Activated CD4-positive, alpha-beta T cell treated with anti-CD3 and anti-CD28 coated beads, Interleukin-2, amount 50 U/mL, for 24 hours (primary cell): ENCODE measurements around the gene ADAMTSL4.

Source experiments
- DNase-seq, 2 donors: peaks; one replicate each; pipeline ENCODE4 v3.0.0-alpha.2; 2020; ENCODE audit warnings: low read depth in 1 of 2, low spot score in 1 of 2

Gene ADAMTSL4

GRCh38 chr1:150534002-150534401 is 15.2 kb upstream of the ADAMTSL4 start:
- DNase-seq, result no peak

GRCh38 chr1:150535511-150536287 is 13.5 kb upstream of the ADAMTSL4 start:
- no peak for DNase-seq

DNA sequence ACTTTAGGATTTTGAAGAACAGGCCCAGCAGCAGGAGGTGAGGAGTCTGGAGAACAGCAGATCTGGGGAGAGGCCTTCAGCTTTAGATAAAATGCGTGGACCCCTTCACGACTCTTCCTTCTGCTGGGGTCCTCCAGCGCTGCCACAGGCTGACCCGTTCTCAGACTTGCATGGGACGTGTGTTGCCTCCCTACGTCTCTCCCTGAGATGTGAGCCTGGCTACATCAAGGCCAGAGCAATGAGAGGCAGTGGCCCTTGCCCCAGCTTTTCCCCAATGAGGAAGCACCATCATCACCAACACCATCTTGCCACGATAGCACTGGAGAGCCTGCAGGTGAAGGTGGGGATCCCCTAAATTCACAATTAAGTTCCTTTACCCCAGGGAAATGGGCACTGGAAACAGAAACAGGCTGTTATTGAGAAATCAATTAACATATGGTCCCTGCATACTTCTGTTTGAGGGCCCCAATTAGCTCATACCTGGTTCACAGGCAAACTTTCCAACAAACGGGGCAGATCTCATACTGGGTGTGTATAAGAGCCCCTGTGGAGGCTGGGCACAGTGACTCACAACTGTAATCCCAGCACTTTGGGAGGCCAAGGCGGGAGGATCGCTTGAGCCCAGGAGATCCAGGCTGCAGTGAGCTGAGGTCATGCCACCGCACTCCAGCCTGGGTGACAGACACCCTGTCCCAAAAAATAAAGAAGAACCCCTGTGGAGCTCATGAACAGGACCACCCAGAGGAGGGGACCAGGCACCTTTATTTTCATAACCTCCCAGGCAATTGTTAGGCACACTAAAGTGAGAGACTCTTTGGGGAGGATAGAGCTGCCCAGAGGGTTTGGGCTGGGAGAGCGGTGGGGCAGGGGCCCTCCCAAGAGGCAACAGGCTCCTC is 12.1 kb upstream of the ADAMTSL4 start:
- DNase-seq, result no peak

GRCh38 chr1:150537732-150538684 is 11.2 kb upstream of the ADAMTSL4 start:
- DNase-seq, result no peak

DNA sequence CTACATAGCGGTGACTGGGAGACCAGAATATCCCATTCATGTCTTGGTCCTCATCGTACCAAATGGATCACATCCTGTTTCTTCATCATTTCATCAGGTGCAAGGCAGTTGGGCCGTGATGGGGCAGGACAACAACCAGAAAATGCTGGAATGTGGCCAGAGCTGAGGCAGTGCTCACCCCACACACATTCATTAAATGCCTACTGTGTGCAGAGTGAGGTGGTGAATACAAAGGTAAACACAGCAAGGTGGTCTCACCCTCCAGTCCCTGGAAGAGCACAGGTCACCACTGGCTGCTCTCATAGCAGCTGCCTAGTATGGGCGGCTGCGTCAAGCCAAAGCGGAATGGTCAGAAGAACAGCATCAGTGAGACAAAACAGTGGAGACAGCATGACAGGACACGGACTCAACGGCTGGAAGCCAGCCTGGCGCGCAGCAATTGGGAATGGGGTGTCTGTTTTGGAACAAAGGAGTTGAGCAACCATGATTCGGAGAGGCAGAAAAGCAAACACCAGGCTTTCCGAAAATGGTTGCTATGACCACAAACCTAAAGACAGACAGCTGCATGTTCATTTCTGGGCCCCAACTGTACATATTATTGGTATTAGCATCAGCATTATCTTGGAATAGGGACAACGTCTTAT is 5.6 kb upstream of the ADAMTSL4 start:
- DNase-seq, result no peak

DNA sequence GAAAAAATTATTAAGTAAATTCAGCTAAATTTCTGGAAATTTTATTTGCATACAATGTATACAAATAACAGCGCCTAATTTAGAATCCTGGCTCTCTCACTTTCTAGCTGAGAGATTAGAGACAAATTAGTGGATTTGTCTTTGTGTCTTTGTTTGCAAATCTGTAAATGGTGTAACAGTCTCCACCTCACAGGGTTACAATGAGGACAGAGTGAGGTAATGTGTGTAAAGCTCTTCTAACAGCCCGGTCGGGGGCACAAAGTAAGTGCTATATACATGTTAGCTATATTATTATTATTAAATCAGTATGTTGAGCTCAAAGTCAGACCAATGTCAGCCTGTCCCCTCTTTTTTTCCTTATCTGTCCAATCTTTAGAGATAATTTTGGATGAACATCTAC is 5.0 kb upstream of the ADAMTSL4 start:
- no peak for DNase-seq

DNA sequence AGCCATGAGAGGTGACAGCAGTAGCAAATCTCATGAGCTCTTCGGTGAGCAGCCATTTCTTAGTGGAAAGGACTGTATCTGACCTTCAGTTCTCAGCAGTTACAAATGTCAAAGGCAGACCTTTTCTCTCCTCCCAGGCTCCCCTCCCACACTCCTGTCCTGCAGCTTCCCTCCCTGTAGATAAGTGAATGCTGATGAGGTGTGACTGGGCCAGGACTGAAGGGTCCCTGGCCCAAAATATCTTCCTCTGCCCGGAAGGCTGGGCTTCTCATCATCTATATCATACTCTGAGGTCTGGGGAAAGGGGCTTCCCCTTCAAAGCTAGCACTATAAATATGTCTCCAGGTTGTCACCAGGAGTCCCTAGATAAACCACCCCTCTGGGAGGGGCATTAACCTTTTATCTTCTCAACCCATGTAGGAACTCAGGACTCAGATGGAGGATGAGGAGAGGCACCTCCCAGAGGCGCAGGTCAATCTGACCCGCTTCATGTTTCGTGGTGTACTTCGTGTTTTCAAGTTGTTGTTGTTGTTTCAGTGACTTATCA is 3.6 kb upstream of the ADAMTSL4 start:
- no peak for DNase-seq

DNA sequence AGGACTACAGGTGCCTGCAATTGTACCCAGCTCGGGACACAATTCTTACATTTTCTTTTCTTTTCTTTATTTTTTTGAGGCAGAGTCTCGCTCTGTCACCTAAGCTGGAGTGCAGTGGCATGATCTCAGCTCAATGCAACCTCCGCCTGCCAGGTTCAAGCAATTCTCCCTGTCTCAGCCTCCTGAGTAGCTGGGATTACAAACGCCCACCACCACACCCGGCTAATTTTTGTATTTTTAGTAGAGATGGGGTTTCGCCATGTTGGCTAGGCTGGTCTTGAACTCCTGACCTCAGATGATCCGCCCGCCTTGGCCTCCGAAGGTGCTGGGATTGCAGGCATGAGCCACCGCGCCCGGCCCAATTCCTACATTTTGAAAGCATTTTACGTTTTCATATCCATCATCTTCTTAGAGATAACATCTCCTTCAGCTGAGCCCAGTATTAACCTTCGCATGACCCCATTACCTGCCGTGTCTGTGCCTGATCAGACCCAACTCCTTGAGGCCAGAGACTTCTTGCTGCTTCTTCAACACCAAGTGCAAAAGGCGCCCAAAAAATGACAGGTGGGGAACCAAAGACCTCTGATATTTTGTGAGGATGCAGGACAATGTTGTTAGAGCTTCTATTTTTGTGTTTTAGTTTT is 2.8 kb upstream of the ADAMTSL4 start:
- no peak for DNase-seq

- DNase-seq, result no peak
Observed at GRCh38 chr1:150548324-150548631, 930 bp upstream of the ADAMTSL4 start.

GRCh38 chr1:150549496-150550221 is 451 bp downstream of the ADAMTSL4 start:
- no peak for DNase-seq

GRCh38 chr1:150550222-150551050 is 1.2 kb downstream of the ADAMTSL4 start:
- no peak for DNase-seq

- no peak for DNase-seq
Observed at GRCh38 chr1:150551051-150551783, 2.0 kb downstream of the ADAMTSL4 start.

GRCh38 chr1:150551784-150552127 is 2.5 kb downstream of the ADAMTSL4 start:
- no peak for DNase-seq

DNA sequence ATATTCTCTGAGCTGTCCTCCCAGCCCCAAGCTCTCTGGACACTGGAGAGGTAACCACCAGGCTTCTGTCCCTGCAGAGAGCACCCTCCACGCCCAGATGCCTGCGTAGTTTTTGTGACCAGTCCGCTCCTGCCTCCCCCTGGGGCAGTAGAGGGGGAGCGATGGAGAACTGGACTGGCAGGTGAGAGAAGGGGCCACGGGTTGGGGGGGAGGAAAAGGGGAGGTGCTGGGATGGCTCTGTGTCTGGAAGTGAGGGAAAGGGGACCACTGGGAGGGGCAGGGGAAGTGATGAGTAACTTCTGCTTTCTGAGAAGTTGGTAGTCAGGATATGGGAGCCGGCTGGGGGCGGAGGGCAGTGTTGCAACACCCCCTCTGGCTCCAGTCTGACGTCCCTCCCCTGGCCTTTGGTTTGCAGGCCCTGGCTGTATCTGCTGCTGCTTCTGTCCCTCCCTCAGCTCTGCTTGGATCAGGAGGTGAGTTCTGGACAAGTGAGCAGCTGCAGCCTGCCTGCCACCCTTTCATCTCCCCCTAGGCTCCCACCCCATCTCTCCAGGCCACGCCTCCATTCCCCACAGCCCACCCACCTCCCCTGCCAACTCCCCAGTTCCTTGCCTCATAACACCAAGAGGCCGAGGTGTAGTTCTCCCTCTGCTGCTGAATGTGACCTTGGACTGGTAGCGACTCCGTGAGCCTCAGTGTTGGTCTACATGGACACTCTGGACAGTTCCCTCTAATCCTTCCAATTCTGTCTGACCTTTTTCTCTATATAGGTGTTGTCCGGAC is 3.1 kb downstream of the ADAMTSL4 start:
- DNase-seq, result no peak

- no peak for DNase-seq
Observed at GRCh38 chr1:150552911-150553289, 3.7 kb downstream of the ADAMTSL4 start.

- no peak for DNase-seq
Observed at GRCh38 chr1:150553392-150554085, 4.3 kb downstream of the ADAMTSL4 start.

DNA sequence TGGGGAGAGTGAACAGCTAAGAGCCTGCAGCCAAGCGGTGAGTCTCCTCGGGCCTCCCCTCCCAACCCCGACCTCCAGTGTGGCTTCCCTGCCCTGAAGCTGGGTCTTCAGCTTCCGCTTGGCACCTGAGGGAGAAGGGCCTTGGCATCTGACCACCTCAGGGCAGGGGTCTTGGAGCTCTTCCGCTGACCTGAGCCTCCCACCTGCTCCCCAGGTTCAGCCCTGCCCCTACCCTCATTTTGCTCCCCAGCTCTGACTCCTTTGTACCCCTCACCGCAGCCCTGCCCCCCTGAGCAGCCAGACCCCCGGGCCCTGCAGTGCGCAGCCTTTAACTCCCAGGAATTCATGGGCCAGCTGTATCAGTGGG is 4.9 kb downstream of the ADAMTSL4 start:
- no peak for DNase-seq
